Measurements from ENCODE around the gene P2RY14. TPM values are rescaled to one million over a fixed set of nuclear protein-coding genes. Genes with fewer than 3 reads are reported as not detected.

Gene P2RY14
- total and polyA plus RNA-seq, 2 of the 13 experiments (the other 11 are each of a cell fraction or from before 2014, with no cell fraction given), result not detected

DNA sequence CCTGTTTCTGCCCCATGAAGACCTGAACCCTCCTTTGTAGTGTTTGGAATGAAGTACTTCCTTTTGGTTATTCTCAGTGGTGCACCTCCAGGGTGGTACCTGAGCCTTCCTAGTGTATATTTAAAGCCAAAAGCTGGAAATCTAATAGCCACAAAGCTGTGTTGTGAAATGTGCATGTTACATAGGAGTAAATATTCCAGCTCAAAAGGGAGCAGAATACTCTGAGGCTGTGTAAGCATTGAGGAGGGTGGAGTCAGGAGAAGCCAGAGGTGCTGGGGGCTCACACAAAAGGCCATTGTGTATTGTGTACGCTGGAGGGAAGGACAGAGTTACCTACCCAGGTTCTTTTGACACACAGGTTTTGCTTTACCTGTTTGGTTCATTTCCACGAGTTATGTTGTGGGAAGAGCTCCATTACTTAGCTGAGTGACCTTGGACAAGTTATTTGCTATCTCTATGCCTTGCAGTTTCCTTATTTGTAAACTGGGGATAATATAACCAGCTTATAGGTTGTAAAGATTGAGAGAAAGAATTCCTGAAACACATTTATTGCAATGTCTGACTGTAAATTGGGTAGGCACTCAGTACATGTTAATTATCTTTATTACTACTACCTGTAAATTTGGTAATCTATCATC is 100.0 kb downstream of the P2RY14 start (continued):
- no peak for TF ChIP-seq ZNF569 (CRISPR knock-in tag; IDR thresholded peaks at IDR 0.05; ENCODE audit: borderline replicate concordance)
- 0 out of 2 replicates have a peak, but pooled peaks have one; percentile 59 for TF ChIP-seq MED1 (CRISPR knock-in tag; IDR thresholded peaks at IDR 0.05)
- TF ChIP-seq ZNF747 (CRISPR knock-in tag; IDR thresholded peaks at IDR 0.05; ENCODE audit: borderline replicate concordance), result no peak
- TF ChIP-seq, protein P1, sequence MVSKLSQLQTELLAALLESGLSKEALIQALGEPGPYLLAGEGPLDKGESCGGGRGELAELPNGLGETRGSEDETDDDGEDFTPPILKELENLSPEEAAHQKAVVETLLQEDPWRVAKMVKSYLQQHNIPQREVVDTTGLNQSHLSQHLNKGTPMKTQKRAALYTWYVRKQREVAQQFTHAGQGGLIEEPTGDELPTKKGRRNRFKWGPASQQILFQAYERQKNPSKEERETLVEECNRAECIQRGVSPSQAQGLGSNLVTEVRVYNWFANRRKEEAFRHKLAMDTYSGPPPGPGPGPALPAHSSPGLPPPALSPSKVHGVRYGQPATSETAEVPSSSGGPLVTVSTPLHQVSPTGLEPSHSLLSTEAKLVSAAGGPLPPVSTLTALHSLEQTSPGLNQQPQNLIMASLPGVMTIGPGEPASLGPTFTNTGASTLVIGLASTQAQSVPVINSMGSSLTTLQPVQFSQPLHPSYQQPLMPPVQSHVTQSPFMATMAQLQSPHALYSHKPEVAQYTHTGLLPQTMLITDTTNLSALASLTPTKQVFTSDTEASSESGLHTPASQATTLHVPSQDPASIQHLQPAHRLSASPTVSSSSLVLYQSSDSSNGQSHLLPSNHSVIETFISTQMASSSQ (IDR thresholded peaks at IDR 0.05; ENCODE audit: low read depth), result no peak
- TF ChIP-seq, protein P1 (CRISPR knock-in tag; IDR thresholded peaks at IDR 0.05; ENCODE audit: borderline replicate concordance), result peak; percentile 66; the same call in 1 of the 2 replicates
- TF ChIP-seq ATF1 (CRISPR knock-in tag; IDR thresholded peaks at IDR 0.05), result peak; percentile 32; the same call in 1 of the 2 replicates
- TF ChIP-seq, protein P2, sequence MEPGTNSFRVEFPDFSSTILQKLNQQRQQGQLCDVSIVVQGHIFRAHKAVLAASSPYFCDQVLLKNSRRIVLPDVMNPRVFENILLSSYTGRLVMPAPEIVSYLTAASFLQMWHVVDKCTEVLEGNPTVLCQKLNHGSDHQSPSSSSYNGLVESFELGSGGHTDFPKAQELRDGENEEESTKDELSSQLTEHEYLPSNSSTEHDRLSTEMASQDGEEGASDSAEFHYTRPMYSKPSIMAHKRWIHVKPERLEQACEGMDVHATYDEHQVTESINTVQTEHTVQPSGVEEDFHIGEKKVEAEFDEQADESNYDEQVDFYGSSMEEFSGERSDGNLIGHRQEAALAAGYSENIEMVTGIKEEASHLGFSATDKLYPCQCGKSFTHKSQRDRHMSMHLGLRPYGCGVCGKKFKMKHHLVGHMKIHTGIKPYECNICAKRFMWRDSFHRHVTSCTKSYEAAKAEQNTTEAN (CRISPR knock-in tag; conservative IDR thresholded peaks at IDR 0.05), result no peak
- peak; percentile 63; the same call in 1 of the 2 replicates for TF ChIP-seq FOXO1 (CRISPR knock-in tag; IDR thresholded peaks at IDR 0.05)
- TF ChIP-seq, protein P3, sequence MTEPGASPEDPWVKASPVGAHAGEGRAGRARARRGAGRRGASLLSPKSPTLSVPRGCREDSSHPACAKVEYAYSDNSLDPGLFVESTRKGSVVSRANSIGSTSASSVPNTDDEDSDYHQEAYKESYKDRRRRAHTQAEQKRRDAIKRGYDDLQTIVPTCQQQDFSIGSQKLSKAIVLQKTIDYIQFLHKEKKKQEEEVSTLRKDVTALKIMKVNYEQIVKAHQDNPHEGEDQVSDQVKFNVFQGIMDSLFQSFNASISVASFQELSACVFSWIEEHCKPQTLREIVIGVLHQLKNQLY (CRISPR knock-in tag; IDR thresholded peaks at IDR 0.05), result peak; percentile 18; the same call in 1 of the 2 replicates
- 0 out of 2 replicates have a peak, but pooled peaks have one; percentile 29 for TF ChIP-seq ZNF205 (CRISPR knock-in tag; IDR thresholded peaks at IDR 0.05)
- 0 out of 2 replicates have a peak, but pooled peaks have one; percentile 23 for TF ChIP-seq ZNF557 (CRISPR knock-in tag; IDR thresholded peaks at IDR 0.05)
- peak; percentile 98 for TF ChIP-seq SOX5 (CRISPR knock-in tag; IDR thresholded peaks at IDR 0.05; ENCODE audit: borderline replicate concordance)
- peak; percentile 8; the same call in 1 of the 2 replicates for TF ChIP-seq SMC3 (IDR thresholded peaks at IDR 0.05; ENCODE audit: low read length)
- no peak; the same call in 1 of the 2 replicates for TF ChIP-seq MIER2 (CRISPR knock-in tag; IDR thresholded peaks at IDR 0.05)
- TF ChIP-seq AKAP8 (CRISPR knock-in tag; IDR thresholded peaks at IDR 0.05), result no peak
- peak; percentile 70 for TF ChIP-seq PITX1 (CRISPR knock-in tag; IDR thresholded peaks at IDR 0.05)
- peak; percentile 62 for TF ChIP-seq HDAC1 (CRISPR knock-in tag; IDR thresholded peaks at IDR 0.05)
- TF ChIP-seq ERF (CRISPR knock-in tag; IDR thresholded peaks at IDR 0.05), result peak; percentile 50; the same call in 1 of the 2 replicates
- 0 out of 2 replicates have a peak, but pooled peaks have one; percentile 39 for TF ChIP-seq ZNF543 (CRISPR knock-in tag; IDR thresholded peaks at IDR 0.05)
- peak; percentile 65; the same call in 1 of the 2 replicates for TF ChIP-seq ISL2 (CRISPR knock-in tag; IDR thresholded peaks at IDR 0.05)
- TF ChIP-seq, protein P4, sequence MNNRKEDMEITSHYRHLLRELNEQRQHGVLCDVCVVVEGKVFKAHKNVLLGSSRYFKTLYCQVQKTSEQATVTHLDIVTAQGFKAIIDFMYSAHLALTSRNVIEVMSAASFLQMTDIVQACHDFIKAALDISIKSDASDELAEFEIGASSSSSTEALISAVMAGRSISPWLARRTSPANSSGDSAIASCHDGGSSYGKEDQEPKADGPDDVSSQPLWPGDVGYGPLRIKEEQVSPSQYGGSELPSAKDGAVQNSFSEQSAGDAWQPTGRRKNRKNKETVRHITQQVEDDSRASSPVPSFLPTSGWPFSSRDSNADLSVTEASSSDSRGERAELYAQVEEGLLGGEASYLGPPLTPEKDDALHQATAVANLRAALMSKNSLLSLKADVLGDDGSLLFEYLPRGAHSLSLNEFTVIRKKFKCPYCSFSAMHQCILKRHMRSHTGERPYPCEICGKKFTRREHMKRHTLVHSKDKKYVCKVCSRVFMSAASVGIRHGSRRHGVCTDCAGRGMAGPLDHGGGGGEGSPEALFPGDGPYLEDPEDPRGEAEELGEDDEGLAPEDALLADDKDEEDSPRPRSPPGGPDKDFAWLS (CRISPR knock-in tag; IDR thresholded peaks at IDR 0.05; ENCODE audit: borderline replicate concordance), result no peak
- peak; percentile 58 for TF ChIP-seq POGZ (CRISPR knock-in tag; IDR thresholded peaks at IDR 0.05)
- no peak for TF ChIP-seq ISX (CRISPR knock-in tag; conservative IDR thresholded peaks at IDR 0.05)
- TF ChIP-seq NONO (IDR thresholded peaks at IDR 0.05), result no peak
- TF ChIP-seq NONO (CRISPR knock-in tag; conservative IDR thresholded peaks at IDR 0.05), result no peak

Data from HepG2 (cell line).